Stimulated activated CD8-positive, alpha-beta memory T cell treated with anti-CD3 and anti-CD28 coated beads, Interleukin-15, amount 100 ng/mL, for 4 hours (primary cell): ENCODE measurements around the gene AFAP1.

Experiments used
- DNase-seq, 2 donors: peaks; one replicate each; pipeline ENCODE4 v3.0.0-alpha.2; 2020; ENCODE audit warnings: low read depth in 2 of 2

Gene AFAP1

GRCh38 chr4:7784131-7784870, 155.4 kb downstream of the AFAP1 start:
- no peak for DNase-seq

GRCh38 chr4:7783541-7783940, 156.1 kb downstream of the AFAP1 start:
- DNase-seq: no peak

GRCh38 chr4:7782783-7783182, 156.9 kb downstream of the AFAP1 start:
- no peak for DNase-seq

GRCh38 chr4:7781993-7782392, 157.7 kb downstream of the AFAP1 start:
- DNase-seq: no peak

- no peak for DNase-seq
Observed at GRCh38 chr4:7781366-7781765, 158.3 kb downstream of the AFAP1 start.

- no peak for DNase-seq
Observed at GRCh38 chr4:7780751-7781348, 158.8 kb downstream of the AFAP1 start.

GRCh38 chr4:7779432-7779768, 160.3 kb downstream of the AFAP1 start:
- no peak for DNase-seq

- DNase-seq: no peak
Observed at GRCh38 chr4:7778510-7779431, 160.9 kb downstream of the AFAP1 start.

- DNase-seq: no peak
Observed at GRCh38 chr4:7777871-7778509, 161.7 kb downstream of the AFAP1 start.

- no peak for DNase-seq
Observed at GRCh38 chr4:7777017-7777710, 162.5 kb downstream of the AFAP1 start.

- no peak for DNase-seq
Observed at GRCh38 chr4:7775396-7775795, 164.3 kb downstream of the AFAP1 start.

- no peak for DNase-seq
Observed at GRCh38 chr4:7774301-7775294, 165.1 kb downstream of the AFAP1 start.

- DNase-seq: no peak
Observed at GRCh38 chr4:7773401-7774180, 166.1 kb downstream of the AFAP1 start.

- no peak for DNase-seq
Observed at GRCh38 chr4:7772711-7773385, 166.8 kb downstream of the AFAP1 start.

- no peak for DNase-seq
Observed at GRCh38 chr4:7771541-7772507, 167.8 kb downstream of the AFAP1 start.

- peak in 1 of 2 donors; percentile 37 for DNase-seq
Observed at GRCh38 chr4:7771056-7771455, 168.6 kb downstream of the AFAP1 start.

GRCh38 chr4:7770224-7771050, 169.2 kb downstream of the AFAP1 start:
- no peak for DNase-seq
